Measurements from ENCODE around the gene COPS4.
"Not testable (repeated sequence)": the region's sequence is repeated elsewhere in the genome, so short reads cannot be mapped to it uniquely, and the experiment has no call there.

The COPS4 gene

GRCh38 chr4:83110970-83111750 lies 76.2 kb downstream of the COPS4 start:
- peak overlapping the region; percentile 72 for H3K4me3 ChIP-seq (ENCODE audit: low read depth, low read length)
- no peak for TF ChIP-seq CTCF (IDR thresholded peaks at IDR 0.05; ENCODE audit: borderline replicate concordance, insufficient read depth, low read depth, low read length)

- not testable (repeated sequence) for H3K4me3 ChIP-seq (ENCODE audit: low read depth, low read length)
Observed at GRCh38 chr4:83111751-83112141, 76.8 kb downstream of the COPS4 start.

- H3K4me3 ChIP-seq (ENCODE audit: low read depth, low read length) = peak overlapping the region; percentile 49
- TF ChIP-seq CTCF (IDR thresholded peaks at IDR 0.05; ENCODE audit: borderline replicate concordance, insufficient read depth, low read depth, low read length) = no peak
Observed at GRCh38 chr4:83112231-83112630, 77.2 kb downstream of the COPS4 start.

- TF ChIP-seq CTCF (IDR thresholded peaks at IDR 0.05; ENCODE audit: borderline replicate concordance, insufficient read depth, low read depth, low read length) = no peak
- H3K4me3 ChIP-seq (ENCODE audit: low read depth, low read length) = peak overlapping the region; percentile 49
Observed at GRCh38 chr4:83112678-83113428, 77.9 kb downstream of the COPS4 start.

- peak overlapping the region; percentile 49 for H3K4me3 ChIP-seq (ENCODE audit: low read depth, low read length)
- no peak for TF ChIP-seq CTCF (IDR thresholded peaks at IDR 0.05; ENCODE audit: borderline replicate concordance, insufficient read depth, low read depth, low read length)
Observed at GRCh38 chr4:83113429-83113786, 78.4 kb downstream of the COPS4 start.

- peak within 1 kb of the TSS; percentile 49 for H3K4me3 ChIP-seq (ENCODE audit: low read depth, low read length)
- TF ChIP-seq CTCF (IDR thresholded peaks at IDR 0.05; ENCODE audit: borderline replicate concordance, insufficient read depth, low read depth, low read length) = no peak
Observed at GRCh38 chr4:83114576-83114975, 79.6 kb downstream of the COPS4 start, which contains the start of gene PLAC8. PLAC8 (minus strand) TSS chr4:83114729; CDS start chr4:83107921, 6,808 bp downstream.

- no peak overlapping the region for H3K4me3 ChIP-seq (ENCODE audit: low read depth, low read length)
- TF ChIP-seq CTCF (IDR thresholded peaks at IDR 0.05; ENCODE audit: borderline replicate concordance, insufficient read depth, low read depth, low read length) = no peak
Observed at GRCh38 chr4:83115000-83115399, 80.0 kb downstream of the COPS4 start.

Data from GM12875 (cell line).